WTC11 (cell line): ENCODE data around the gene TMEM134. TPM values are rescaled to one million over a fixed set of nuclear protein-coding genes. Genes with fewer than 3 reads are reported as not detected.

Experiments
- ATAC-seq: fragments of 200-7000 bp; cut with Tn5 transposase; 2 replicates; pipeline ENCODE4 v1.10.0; 2021; ENCODE audit warnings: mild to moderate bottlenecking, moderate library complexity
- CTCF ChIA-PET: fragments of 300-600 bp; sonication (Branson Sonifier 250); formaldehyde crosslinking; loops from one replicate; lab custom pipeline; 2021; ENCODE audit warnings: antibody characterized with exemption; lab: Charles Lee
- POLR2A ChIA-PET: fragments of 350-600 bp; sonication (Branson Sonifier 250); formaldehyde crosslinking; loops from one replicate; lab custom pipeline; 2021; ENCODE audit warnings: antibody characterized with exemption; lab: Charles Lee
- DNase-seq: peaks from one replicate; pipeline ENCODE4 v3.0.0; 2021; ENCODE audit warnings: low spot score
- H3K27ac Mint-ChIP-seq: 2 replicates; pipeline ENCODE4 v1.8.0; 2021; ENCODE audit warnings: mixed read lengths
- H3K27me3 Mint-ChIP-seq: 2 replicates; pipeline ENCODE4 v1.8.0; 2021; ENCODE audit warnings: low read depth, mild to moderate bottlenecking, moderate library complexity, mixed read lengths
- H3K36me3 Mint-ChIP-seq: 2 replicates; pipeline ENCODE4 v1.8.0; 2021; ENCODE audit warnings: mixed read lengths
- H3K4me1 Mint-ChIP-seq: 2 replicates; pipeline ENCODE4 v1.8.0; 2022; ENCODE audit warnings: mixed read lengths
- H3K4me3 Mint-ChIP-seq: 2 replicates; pipeline ENCODE4 v1.8.0; 2021; ENCODE audit warnings: mild to moderate bottlenecking, moderate library complexity, mixed read lengths
- H3K9me3 Mint-ChIP-seq: 2 replicates; pipeline ENCODE4 v1.8.0; 2021; ENCODE audit warnings: mixed read lengths
- CBFB ChIP-seq: sonication (generic); formaldehyde crosslinking; IDR thresholded peaks from 2 replicates; pipeline ENCODE4 v1.8.1; 2022; ENCODE audit warnings: mild to moderate bottlenecking, low read depth, missing genetic modification reagents
- FOXJ3 ChIP-seq: sonication (generic); formaldehyde crosslinking; IDR thresholded peaks from 2 replicates; pipeline ENCODE4 v1.9.0; 2021; ENCODE audit warnings: missing genetic modification reagents, mild to moderate bottlenecking, borderline replicate concordance
- GABPB1 ChIP-seq: sonication (generic); formaldehyde crosslinking; IDR thresholded peaks from 2 replicates; pipeline ENCODE4 v1.8.1; 2023; ENCODE audit warnings: mild to moderate bottlenecking, missing genetic modification reagents
- MXD4 ChIP-seq: fragments of 250-450 bp; sonication (Bioruptor Pico); IDR thresholded peaks from 2 replicates; pipeline ENCODE4 v1.8.0; 2021; ENCODE audit warnings: mild to moderate bottlenecking, moderate library complexity, borderline replicate concordance
- NFE2L1 ChIP-seq: sonication (generic); formaldehyde crosslinking; IDR thresholded peaks from 2 replicates; pipeline ENCODE4 v1.8.1; 2023; ENCODE audit warnings: missing genetic modification reagents
- RELA ChIP-seq: sonication (generic); formaldehyde crosslinking; IDR thresholded peaks from 2 replicates; pipeline ENCODE4 v1.8.1; 2022; ENCODE audit warnings: missing genetic modification reagents, mild to moderate bottlenecking, borderline replicate concordance
- RORB ChIP-seq: fragments of 250-450 bp; sonication (Bioruptor Pico); IDR thresholded peaks from 2 replicates; pipeline ENCODE4 v1.9.0; 2021; ENCODE audit warnings: mild to moderate bottlenecking
- TP53 ChIP-seq: sonication (generic); formaldehyde crosslinking; IDR thresholded peaks from 2 replicates; pipeline ENCODE4 v1.8.1; 2023; ENCODE audit warnings: mild to moderate bottlenecking, missing genetic modification reagents
- ZNF138 ChIP-seq: sonication (generic); formaldehyde crosslinking; conservative IDR thresholded peaks from 2 replicates; pipeline ENCODE4 v1.8.1; 2022; ENCODE audit warnings: mild to moderate bottlenecking, moderate library complexity, missing genetic modification reagents
- ZNF219 ChIP-seq: sonication (generic); formaldehyde crosslinking; IDR thresholded peaks from 2 replicates; pipeline ENCODE4 v1.8.0; 2023; ENCODE audit warnings: missing genetic modification reagents, mild to moderate bottlenecking, borderline replicate concordance
- total RNA-seq: library from RNA; stranded (reverse); gene quantifications from 3 replicates; pipeline ENCODE4 v1.2.3, GENCODE V29; 2021
- TF ChIP-seq, protein P1 (sequence below): sonication (generic); formaldehyde crosslinking; IDR thresholded peaks from 2 replicates; pipeline ENCODE4 v1.8.1; 2023; ENCODE audit warnings: mild to moderate bottlenecking, missing genetic modification reagents, moderate library complexity
- TF ChIP-seq, protein P2 (sequence below): sonication (generic); formaldehyde crosslinking; IDR thresholded peaks from 2 replicates; pipeline ENCODE4 v1.8.0; 2022; ENCODE audit warnings: mild to moderate bottlenecking, missing genetic modification reagents
- TF ChIP-seq, protein P3 (sequence below): sonication (generic); formaldehyde crosslinking; IDR thresholded peaks from 2 replicates; pipeline ENCODE4 v1.8.1; 2022; ENCODE audit warnings: missing genetic modification reagents, borderline replicate concordance
- TF ChIP-seq, protein P4 (sequence below): fragments of 250-450 bp; sonication (Bioruptor Pico); IDR thresholded peaks from 2 replicates; pipeline ENCODE4 v1.8.0; 2021; ENCODE audit warnings: mild to moderate bottlenecking
- TF ChIP-seq, protein P5 (sequence below): sonication (generic); formaldehyde crosslinking; conservative IDR thresholded peaks from 2 replicates; pipeline ENCODE4 v1.8.1; 2022; ENCODE audit warnings: mild to moderate bottlenecking, missing genetic modification reagents
- TF ChIP-seq, protein P6 (sequence below): sonication (generic); formaldehyde crosslinking; IDR thresholded peaks from 2 replicates; pipeline ENCODE4 v1.8.0; 2022; ENCODE audit warnings: mild to moderate bottlenecking, missing genetic modification reagents
- TF ChIP-seq, protein P7 (sequence below): fragments of 250-450 bp; sonication (Bioruptor Pico); IDR thresholded peaks from 2 replicates; pipeline ENCODE4 v1.9.0; 2021; ENCODE audit warnings: moderate library complexity, mild to moderate bottlenecking, inconsistent platforms, borderline replicate concordance

TMEM134 gene
- total RNA-seq, 1 experiment from 2014 or later: 55.6 TPM

DNA sequence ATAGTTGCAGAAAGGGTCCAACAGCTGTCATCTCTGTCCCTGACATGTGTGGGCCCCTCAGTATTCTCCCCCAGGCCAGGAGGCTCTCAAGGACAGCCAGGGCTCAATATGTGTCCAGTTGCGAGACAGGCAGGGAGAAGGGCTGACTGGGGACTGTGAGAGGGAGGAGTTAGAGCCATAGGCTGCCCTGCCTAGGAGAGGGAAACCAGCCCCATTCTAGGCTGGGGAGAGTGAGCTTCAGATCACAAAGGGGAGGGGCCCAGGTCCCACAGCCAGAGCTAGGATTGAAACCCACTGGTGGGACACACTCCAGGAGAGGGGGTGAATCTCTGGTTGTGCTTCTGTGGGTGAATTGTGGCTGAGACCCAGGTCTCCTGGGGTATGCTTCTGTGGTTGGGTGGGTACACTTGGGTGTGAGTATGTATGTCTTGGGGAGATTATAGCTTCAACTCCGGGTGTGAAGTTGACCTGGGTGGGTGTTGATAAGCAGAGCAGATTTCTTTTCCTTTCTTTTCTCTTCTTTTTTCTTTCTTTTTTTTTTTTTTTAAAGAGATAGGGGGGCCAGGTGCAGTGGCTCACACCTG is 55.7 kb downstream of the TMEM134 start:
- ChIA-PET POLR2A (interaction anchor here (1.3 to 1.5 kb wide), 2 partner anchors 12 to 17 kb away, joined by 4 read pairs; partner anchors contain the start of gene PPP1CA), CTCF (interaction anchor here (1.2 to 3.6 kb wide), 2 partner anchors 11 to 67 kb away, joined by 3 to 22 read pairs; partner anchors contain the start of gene PPP1CA)
- Mint-ChIP-seq H3K36me3 (no peaks in the 10 kb centered on the region), H3K4me3 (no peak overlapping the region), H3K4me1 (peaks cover 23% of the 10 kb centered on the region), H3K27me3 (peaks cover 18% of the 10 kb centered on the region), H3K9me3 (no peaks in the 10 kb centered on the region), H3K27ac (no peak overlapping the region)
- TF ChIP-seq, protein P1, sequence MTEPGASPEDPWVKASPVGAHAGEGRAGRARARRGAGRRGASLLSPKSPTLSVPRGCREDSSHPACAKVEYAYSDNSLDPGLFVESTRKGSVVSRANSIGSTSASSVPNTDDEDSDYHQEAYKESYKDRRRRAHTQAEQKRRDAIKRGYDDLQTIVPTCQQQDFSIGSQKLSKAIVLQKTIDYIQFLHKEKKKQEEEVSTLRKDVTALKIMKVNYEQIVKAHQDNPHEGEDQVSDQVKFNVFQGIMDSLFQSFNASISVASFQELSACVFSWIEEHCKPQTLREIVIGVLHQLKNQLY (CRISPR knock-in tag): no peak
- TF ChIP-seq FOXJ3 (CRISPR knock-in tag): no peak
- TF ChIP-seq, protein P2, sequence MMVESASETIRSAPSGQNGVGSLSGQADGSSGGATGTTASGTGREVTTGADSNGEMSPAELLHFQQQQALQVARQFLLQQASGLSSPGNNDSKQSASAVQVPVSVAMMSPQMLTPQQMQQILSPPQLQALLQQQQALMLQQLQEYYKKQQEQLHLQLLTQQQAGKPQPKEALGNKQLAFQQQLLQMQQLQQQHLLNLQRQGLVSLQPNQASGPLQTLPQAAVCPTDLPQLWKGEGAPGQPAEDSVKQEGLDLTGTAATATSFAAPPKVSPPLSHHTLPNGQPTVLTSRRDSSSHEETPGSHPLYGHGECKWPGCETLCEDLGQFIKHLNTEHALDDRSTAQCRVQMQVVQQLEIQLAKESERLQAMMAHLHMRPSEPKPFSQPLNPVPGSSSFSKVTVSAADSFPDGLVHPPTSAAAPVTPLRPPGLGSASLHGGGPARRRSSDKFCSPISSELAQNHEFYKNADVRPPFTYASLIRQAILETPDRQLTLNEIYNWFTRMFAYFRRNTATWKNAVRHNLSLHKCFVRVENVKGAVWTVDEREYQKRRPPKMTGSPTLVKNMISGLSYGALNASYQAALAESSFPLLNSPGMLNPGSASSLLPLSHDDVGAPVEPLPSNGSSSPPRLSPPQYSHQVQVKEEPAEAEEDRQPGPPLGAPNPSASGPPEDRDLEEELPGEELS: no peak
- no peak for TF ChIP-seq RORB (CRISPR knock-in tag)
- TF ChIP-seq, protein P3, sequence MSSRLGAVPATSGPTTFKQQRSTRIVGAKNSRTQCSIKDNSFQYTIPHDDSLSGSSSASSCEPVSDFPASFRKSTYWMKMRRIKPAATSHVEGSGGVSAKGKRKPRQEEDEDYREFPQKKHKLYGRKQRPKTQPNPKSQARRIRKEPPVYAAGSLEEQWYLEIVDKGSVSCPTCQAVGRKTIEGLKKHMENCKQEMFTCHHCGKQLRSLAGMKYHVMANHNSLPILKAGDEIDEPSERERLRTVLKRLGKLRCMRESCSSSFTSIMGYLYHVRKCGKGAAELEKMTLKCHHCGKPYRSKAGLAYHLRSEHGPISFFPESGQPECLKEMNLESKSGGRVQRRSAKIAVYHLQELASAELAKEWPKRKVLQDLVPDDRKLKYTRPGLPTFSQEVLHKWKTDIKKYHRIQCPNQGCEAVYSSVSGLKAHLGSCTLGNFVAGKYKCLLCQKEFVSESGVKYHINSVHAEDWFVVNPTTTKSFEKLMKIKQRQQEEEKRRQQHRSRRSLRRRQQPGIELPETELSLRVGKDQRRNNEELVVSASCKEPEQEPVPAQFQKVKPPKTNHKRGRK (CRISPR knock-in tag): no peak
- ATAC-seq: no peak
- no peak for DNase-seq

DNA sequence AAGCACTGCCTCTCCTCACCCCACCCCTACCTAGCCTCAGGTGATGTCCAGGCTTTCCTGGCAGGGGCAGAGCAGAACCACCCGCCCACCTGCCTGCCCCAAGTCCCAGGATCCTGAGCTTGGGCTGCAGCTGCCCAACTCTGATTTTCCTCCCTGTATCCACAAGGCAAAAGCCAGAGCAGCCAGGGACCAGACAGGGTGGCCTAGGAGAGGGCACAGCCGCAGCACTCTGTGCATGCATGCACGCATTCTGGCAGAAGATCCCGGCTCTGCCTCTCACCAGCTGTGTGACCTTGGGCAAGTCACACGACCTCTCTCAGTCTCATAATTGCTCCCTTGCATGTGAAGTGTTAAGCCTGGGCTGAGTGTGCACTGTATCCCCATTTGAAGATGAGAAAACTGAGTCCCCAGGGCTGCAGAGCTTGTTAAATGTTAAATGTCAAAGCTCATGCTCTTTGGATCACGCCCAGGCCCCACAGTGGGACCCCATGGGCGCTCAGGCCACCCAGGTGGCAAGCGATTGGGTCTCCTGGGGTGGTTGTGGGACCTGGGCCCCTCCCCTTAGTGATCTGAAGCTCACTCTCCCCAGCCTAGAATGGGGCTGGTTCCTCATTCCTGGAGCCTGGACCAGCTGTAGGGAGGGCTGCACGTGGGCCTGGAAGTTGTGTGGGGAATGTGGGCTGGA is 56.4 kb downstream of the TMEM134 start:
- ATAC-seq: no peak
- CTCF ChIA-PET: interaction anchor here (0.6 to 3.6 kb wide), 3 partner anchors 11 to 67 kb away, joined by 3 to 22 read pairs (median 3); partner anchors contain the start of gene PPP1CA
- no peaks in the 10 kb centered on the region for H3K36me3 Mint-ChIP-seq
- H3K27ac Mint-ChIP-seq: no peak overlapping the region
- no peaks in the 10 kb centered on the region for H3K9me3 Mint-ChIP-seq
- peaks cover 24% of the 10 kb centered on the region for H3K27me3 Mint-ChIP-seq
- no peak for DNase-seq
- H3K4me3 Mint-ChIP-seq: no peak overlapping the region
- TF ChIP-seq RELA (no peak), GABPB1 (CRISPR knock-in tag) (no peak), ZNF138 (no peak), FOXJ3 (CRISPR knock-in tag) (no peak), CBFB (CRISPR knock-in tag) (no peak), TP53 (no peak), NFE2L1 (CRISPR knock-in tag) (no peak), ZNF219 (CRISPR knock-in tag) (no peak), MXD4 (CRISPR knock-in tag) (no peak)
- TF ChIP-seq, protein P4, sequence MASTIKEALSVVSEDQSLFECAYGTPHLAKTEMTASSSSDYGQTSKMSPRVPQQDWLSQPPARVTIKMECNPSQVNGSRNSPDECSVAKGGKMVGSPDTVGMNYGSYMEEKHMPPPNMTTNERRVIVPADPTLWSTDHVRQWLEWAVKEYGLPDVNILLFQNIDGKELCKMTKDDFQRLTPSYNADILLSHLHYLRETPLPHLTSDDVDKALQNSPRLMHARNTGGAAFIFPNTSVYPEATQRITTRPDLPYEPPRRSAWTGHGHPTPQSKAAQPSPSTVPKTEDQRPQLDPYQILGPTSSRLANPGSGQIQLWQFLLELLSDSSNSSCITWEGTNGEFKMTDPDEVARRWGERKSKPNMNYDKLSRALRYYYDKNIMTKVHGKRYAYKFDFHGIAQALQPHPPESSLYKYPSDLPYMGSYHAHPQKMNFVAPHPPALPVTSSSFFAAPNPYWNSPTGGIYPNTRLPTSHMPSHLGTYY: no peak
- TF ChIP-seq, protein P5, sequence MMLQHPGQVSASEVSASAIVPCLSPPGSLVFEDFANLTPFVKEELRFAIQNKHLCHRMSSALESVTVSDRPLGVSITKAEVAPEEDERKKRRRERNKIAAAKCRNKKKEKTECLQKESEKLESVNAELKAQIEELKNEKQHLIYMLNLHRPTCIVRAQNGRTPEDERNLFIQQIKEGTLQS: no peak
- TF ChIP-seq, protein P6, sequence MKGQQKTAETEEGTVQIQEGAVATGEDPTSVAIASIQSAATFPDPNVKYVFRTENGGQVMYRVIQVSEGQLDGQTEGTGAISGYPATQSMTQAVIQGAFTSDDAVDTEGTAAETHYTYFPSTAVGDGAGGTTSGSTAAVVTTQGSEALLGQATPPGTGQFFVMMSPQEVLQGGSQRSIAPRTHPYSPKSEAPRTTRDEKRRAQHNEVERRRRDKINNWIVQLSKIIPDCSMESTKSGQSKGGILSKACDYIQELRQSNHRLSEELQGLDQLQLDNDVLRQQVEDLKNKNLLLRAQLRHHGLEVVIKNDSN (CRISPR knock-in tag): no peak
- TF ChIP-seq, protein P7, sequence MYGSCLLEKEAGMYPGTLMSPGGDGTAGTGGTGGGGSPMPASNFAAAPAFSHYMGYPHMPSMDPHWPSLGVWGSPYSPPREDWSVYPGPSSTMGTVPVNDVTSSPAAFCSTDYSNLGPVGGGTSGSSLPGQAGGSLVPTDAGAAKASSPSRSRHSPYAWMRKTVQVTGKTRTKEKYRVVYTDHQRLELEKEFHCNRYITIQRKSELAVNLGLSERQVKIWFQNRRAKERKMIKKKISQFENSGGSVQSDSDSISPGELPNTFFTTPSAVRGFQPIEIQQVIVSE (CRISPR knock-in tag): no peak
- peaks cover 23% of the 10 kb centered on the region for H3K4me1 Mint-ChIP-seq
- POLR2A ChIA-PET: interaction anchor here (1.5 kb wide), 1 partner anchor 16 kb away, joined by 4 read pairs; no protein-coding TSS in a partner anchor
